ENCODE results near the gene AGPS. TPM values are rescaled to one million over a fixed set of nuclear protein-coding genes. Genes with fewer than 3 reads are reported as not detected.

Gene AGPS
- total and polyA plus RNA-seq, 10 of the 15 experiments (the other 5 are each of a cell fraction or from before 2014, with no cell fraction given) = 7.9 to 54.2 (median 38.7) TPM

- no peak for TF ChIP-seq IRF4 (IDR thresholded peaks at IDR 0.05; ENCODE audit: low read depth, low read length)
- TF ChIP-seq LARP7 (IDR thresholded peaks at IDR 0.05) = peak; percentile 91
- TF ChIP-seq PAX5 (IDR thresholded peaks at IDR 0.05; ENCODE audit: borderline replicate concordance, low read depth, low read length) = peak; percentile 97
- TF ChIP-seq NFIC (IDR thresholded peaks at IDR 0.05; ENCODE audit: low read depth, low read length) = no peak
- TF ChIP-seq RAD51 (IDR thresholded peaks at IDR 0.05) = no peak
- TF ChIP-seq SRF (IDR thresholded peaks at IDR 0.05; ENCODE audit: low read depth in 2 of 2, low read length in 2 of 2) = no peak
- peak; percentile 12 for TF ChIP-seq MEF2B (IDR thresholded peaks at IDR 0.05; ENCODE audit: partially characterized antibody, poor library complexity, severe bottlenecking)
- no peak for TF ChIP-seq ATF3 (IDR thresholded peaks at IDR 0.05; ENCODE audit: borderline replicate concordance, extremely low read depth, low read depth, low read length)
- TF ChIP-seq ATF7 (IDR thresholded peaks at IDR 0.05; ENCODE audit: low read depth) = no peak
- TF ChIP-seq CHD4 (IDR thresholded peaks at IDR 0.05) = no peak
- no peak for TF ChIP-seq ZBTB40 (IDR thresholded peaks at IDR 0.05; ENCODE audit: borderline replicate concordance)
- no peak for TF ChIP-seq KDM1A (IDR thresholded peaks at IDR 0.05; ENCODE audit: borderline replicate concordance)
- no peak for TF ChIP-seq SPI1 (IDR thresholded peaks at IDR 0.05; ENCODE audit: borderline replicate concordance, insufficient read depth, low read depth, low read length)
- TF ChIP-seq EP300 (IDR thresholded peaks at IDR 0.05; ENCODE audit: borderline replicate concordance in 1 of 2, control insufficient read depth in 1 of 2, low read depth in 2 of 2, low read length in 2 of 2) = no peak
- TF ChIP-seq CTCF (IDR thresholded peaks at IDR 0.05 in 2 of 3, conservative IDR thresholded peaks at IDR 0.05 in 1 of 3; ENCODE audit: control insufficient read depth in 2 of 3, extremely low read depth in 1 of 3, insufficient read depth in 1 of 3, low read depth in 3 of 3, low read length in 3 of 3) = no peak
- peak; percentile 40; the same call in 1 of the 2 replicates for TF ChIP-seq NFYB (IDR thresholded peaks at IDR 0.05; ENCODE audit: insufficient read depth, low read depth, low read length)
- peak; percentile 57 for TF ChIP-seq NBN (IDR thresholded peaks at IDR 0.05)
- no peak; the same call in 1 of the 2 replicates for TF ChIP-seq HCFC1 (IDR thresholded peaks at IDR 0.05; ENCODE audit: low read length)
- no peak for TF ChIP-seq HDAC6 (IDR thresholded peaks at IDR 0.05; ENCODE audit: unreplicated experiment)
- TF ChIP-seq PBX3 (IDR thresholded peaks at IDR 0.05; ENCODE audit: insufficient replicate concordance, low read depth, low read length) = peak; percentile 70
- peak; percentile 82 for TF ChIP-seq NR2C2 (IDR thresholded peaks at IDR 0.05; ENCODE audit: borderline replicate concordance, control insufficient read depth, insufficient read length, low read depth)
- TF ChIP-seq TAF1 (IDR thresholded peaks at IDR 0.05; ENCODE audit: borderline replicate concordance, low read depth, low read length) = peak; percentile 95
- peak; percentile 78 for TF ChIP-seq DPF2 (IDR thresholded peaks at IDR 0.05)
Measured at GRCh38 chr2:177392373-177393202, at the start of gene AGPS (continued).
